Activated CD4-positive, alpha-beta T cell treated with anti-CD3 and anti-CD28 coated beads for 36 hours (primary cell): ENCODE measurements around the gene ODR4. TPM values are rescaled to one million over a fixed set of nuclear protein-coding genes. Genes with fewer than 3 reads are reported as not detected.
"Not testable (repeated sequence)": the region's sequence is repeated elsewhere in the genome, so short reads cannot be mapped to it uniquely, and the experiment has no call there.

Experiments used
- ATAC-seq: fragments of 200-7000 bp; cut with Tn5 transposase; one replicate; pipeline ENCODE4 v1.10.0; 2021; ENCODE audit warnings: mild to moderate bottlenecking, moderate library complexity
- CTCF ChIA-PET: fragments of 350-600 bp; sonication (Branson Sonifier 250); formaldehyde crosslinking; loops from one replicate; lab custom pipeline; 2021; ENCODE audit warnings: antibody characterized with exemption; lab: Charles Lee
- POLR2A ChIA-PET: fragments of 350-600 bp; sonication (Branson Sonifier 250); formaldehyde crosslinking; loops from one replicate; lab custom pipeline; 2021; ENCODE audit warnings: antibody characterized with exemption, inconsistent platforms; lab: Charles Lee
- DNase-seq: peaks from one replicate; pipeline ENCODE4 v3.0.0-alpha.2; 2020
- H3K27ac Mint-ChIP-seq: one replicate; pipeline ENCODE4 v1.8.0; 2021; ENCODE audit warnings: mixed read lengths
- H3K27me3 Mint-ChIP-seq: one replicate; pipeline ENCODE4 v1.8.0; 2021; ENCODE audit warnings: mixed read lengths
- H3K36me3 Mint-ChIP-seq: one replicate; pipeline ENCODE4 v1.8.0; 2021; ENCODE audit warnings: low read depth, mixed read lengths
- H3K4me1 Mint-ChIP-seq: one replicate; pipeline ENCODE4 v1.8.0; 2021; ENCODE audit warnings: mixed read lengths
- H3K4me3 Mint-ChIP-seq: one replicate; pipeline ENCODE4 v1.8.0; 2021; ENCODE audit warnings: mild to moderate bottlenecking, moderate library complexity, mixed read lengths
- H3K9me3 Mint-ChIP-seq: one replicate; pipeline ENCODE4 v1.8.0; 2021; ENCODE audit warnings: low read depth, mixed read lengths
- intact Hi-C, 2 experiments: fragments of 100-400 bp; cut with DNase I in 1 of 2; cut with micrococcal nuclease in 1 of 2; formaldehyde crosslinking; loops; one replicate each; pipeline versions ENCODE4 v1.14.2 to v1.15.1; 2022 to 2024; cut with DNase I, micrococcal nuclease
- total RNA-seq, 2 experiments: library from RNA; stranded (reverse); gene quantifications; one replicate each; pipeline ENCODE4 v1.2.3, GENCODE V29; 2021

Gene ODR4
- 10 to 100 TPM; 13.1 to 14.0 TPM for total RNA-seq

- DNase-seq (peak; percentile 97), ATAC-seq (peak; percentile 90)
- Mint-ChIP-seq H3K27me3 (no peaks in the 10 kb centered on the region), H3K36me3 (peaks cover 29% of the 10 kb centered on the region), H3K4me1 (peaks cover 38% of the 10 kb centered on the region), H3K4me3 (peak within 1 kb of the TSS; percentile 98), H3K9me3 (no peaks in the 10 kb centered on the region), H3K27ac (peak within 1 kb of the TSS; percentile 98)
- CTCF ChIA-PET, result interaction anchor here (0.5 to 2.1 kb wide), 27 partner anchors 12 to 960 kb away, joined by 3 to 32 read pairs (median 4); no protein-coding TSS in a partner anchor
- POLR2A ChIA-PET, result interaction anchor here (0.6 to 1.3 kb wide), 9 partner anchors 16 to 772 kb away, joined by 3 to 5 read pairs (median 4); no protein-coding TSS in a partner anchor
- intact Hi-C loops, result loop anchor here (1.0 to 10.0 kb wide), 5 partner anchors 1058 to 1621 kb away; partner anchors contain the start of genes EDEM3 (in 2 of the 2), IVNS1ABP (in 1 of the 2), RNF2 (in 1 of the 2) and SWT1 (in 1 of the 2)
Measured at GRCh38 chr1:186375152-186375928, at the start of gene ODR4, which contains the start of gene TPR. ODR4 (plus strand) TSS chr1:186375838; CDS start chr1:186379786, 3,948 bp downstream. TPR (minus strand) TSS chr1:186375253; CDS start chr1:186375028, 225 bp downstream.

- DNase-seq, result no peak
- H3K36me3 Mint-ChIP-seq, result peaks cover 55% of the 10 kb centered on the region
- intact Hi-C loops, result no loop called here
- peaks cover 11% of the 10 kb centered on the region for H3K4me1 Mint-ChIP-seq
- POLR2A ChIA-PET, result no interaction called here
- H3K9me3 Mint-ChIP-seq, result no peaks in the 10 kb centered on the region
- no peak for ATAC-seq
- no peaks in the 10 kb centered on the region for H3K27me3 Mint-ChIP-seq
- no peak overlapping the region for H3K4me3 Mint-ChIP-seq
- CTCF ChIA-PET, result interaction anchor here (0.7 to 2.6 kb wide), 15 partner anchors 8 to 170 kb away, joined by 3 to 15 read pairs (median 5); partner anchors contain the start of genes ODR4 and TPR
- peak overlapping the region; percentile 2 for H3K27ac Mint-ChIP-seq
Measured at GRCh38 chr1:186326009-186326408, 49.6 kb upstream of the ODR4 start.

- CTCF ChIA-PET, result interaction anchor here (0.9 to 8.5 kb wide), 3 partner anchors 9 to 82 kb away, joined by 3 to 94 read pairs (median 3); no protein-coding TSS in a partner anchor
- intact Hi-C loops, result no loop called here
- Mint-ChIP-seq H3K27ac (no peak overlapping the region), H3K4me1 (peaks cover 5% of the 10 kb centered on the region), H3K27me3 (no peaks in the 10 kb centered on the region), H3K36me3 (peaks cover 45% of the 10 kb centered on the region), H3K4me3 (no peak overlapping the region), H3K9me3 (no peaks in the 10 kb centered on the region)
- DNase-seq, result no peak
- POLR2A ChIA-PET, result no interaction called here
- ATAC-seq, result no peak
Measured at GRCh38 chr1:186327331-186327730, 48.3 kb upstream of the ODR4 start.

- Mint-ChIP-seq H3K36me3 (peaks cover 45% of the 10 kb centered on the region), H3K9me3 (no peaks in the 10 kb centered on the region), H3K4me3 (no peak overlapping the region), H3K4me1 (peaks cover 5% of the 10 kb centered on the region), H3K27ac (no peak overlapping the region), H3K27me3 (no peaks in the 10 kb centered on the region)
- intact Hi-C loops, result loop anchor here in 1 of 2 experiments (5.0 to 10.0 kb wide), 2 partner anchors 37 to 1026 kb away; no protein-coding TSS in a partner anchor
- no peak for DNase-seq
- no peak for ATAC-seq
- POLR2A ChIA-PET, result interaction anchor here (0.5 kb wide), 1 partner anchor 48 kb away, joined by 3 read pairs; no protein-coding TSS in a partner anchor
- CTCF ChIA-PET, result interaction anchor here (0.5 to 8.5 kb wide), 16 partner anchors 8 to 71 kb away, joined by 3 to 94 read pairs (median 5); partner anchors contain the start of genes ODR4 and TPR
Measured at GRCh38 chr1:186330758-186331157, 44.9 kb upstream of the ODR4 start.

- POLR2A ChIA-PET, result no interaction called here
- Mint-ChIP-seq H3K9me3 (no peaks in the 10 kb centered on the region), H3K4me1 (no peaks in the 10 kb centered on the region), H3K27ac (no peak overlapping the region), H3K36me3 (peaks cover 55% of the 10 kb centered on the region), H3K4me3 (no peak overlapping the region), H3K27me3 (no peaks in the 10 kb centered on the region)
- intact Hi-C loops, result loop anchor here in 1 of 2 experiments (2.0 to 10.0 kb wide), 3 partner anchors 17 to 1033 kb away; no protein-coding TSS in a partner anchor
- ATAC-seq (no peak), DNase-seq (no peak)
- CTCF ChIA-PET, result interaction anchor here (1.4 to 2.9 kb wide), 2 partner anchors 7 to 21 kb away, joined by 5 to 17 read pairs; no protein-coding TSS in a partner anchor
Measured at GRCh38 chr1:186337554-186337953, 38.1 kb upstream of the ODR4 start.

- Mint-ChIP-seq H3K27ac (no peak overlapping the region), H3K4me3 (no peak overlapping the region), H3K27me3 (no peaks in the 10 kb centered on the region), H3K9me3 (no peaks in the 10 kb centered on the region), H3K4me1 (no peaks in the 10 kb centered on the region), H3K36me3 (peaks cover 54% of the 10 kb centered on the region)
- CTCF ChIA-PET, result interaction anchor here (0.8 to 3.2 kb wide), 6 partner anchors 10 to 24 kb away, joined by 3 to 30 read pairs (median 7); no protein-coding TSS in a partner anchor
- no peak for ATAC-seq
- intact Hi-C loops, result no loop called here
- POLR2A ChIA-PET, result no interaction called here
- no peak for DNase-seq
Measured at GRCh38 chr1:186340772-186341171, 34.9 kb upstream of the ODR4 start.

GRCh38 chr1:186347837-186348691 is 27.6 kb upstream of the ODR4 start:
- H3K9me3 Mint-ChIP-seq, POLR2A ChIA-PET, H3K4me1 Mint-ChIP-seq, DNase-seq, intact Hi-C loops, H3K4me3 Mint-ChIP-seq, H3K27ac Mint-ChIP-seq, ATAC-seq, H3K27me3 Mint-ChIP-seq: not testable (repeated sequence)
- peaks cover 58% of the 10 kb centered on the region for H3K36me3 Mint-ChIP-seq
- CTCF ChIA-PET, result interaction anchor here (0.8 to 1.3 kb wide), 4 partner anchors 9 to 60 kb away, joined by 3 to 5 read pairs (median 4); partner anchors contain the start of gene TPR

- peak; percentile 59 for DNase-seq
- H3K4me1 Mint-ChIP-seq, result peaks cover 36% of the 10 kb centered on the region
- H3K27me3 Mint-ChIP-seq, result no peaks in the 10 kb centered on the region
- peaks cover 25% of the 10 kb centered on the region for H3K36me3 Mint-ChIP-seq
- H3K27ac Mint-ChIP-seq, result peak overlapping the region; percentile 98
- H3K4me3 Mint-ChIP-seq, result peak overlapping the region; percentile 98
- intact Hi-C loops, result loop anchor here (1.0 to 10.0 kb wide), 5 partner anchors 1057 to 1620 kb away; partner anchors contain the start of genes EDEM3 (in 2 of the 2), IVNS1ABP (in 1 of the 2), RNF2 (in 1 of the 2) and SWT1 (in 1 of the 2)
- ATAC-seq, result peak; percentile 9
- CTCF ChIA-PET, result interaction anchor here (0.6 to 2.1 kb wide), 24 partner anchors 11 to 84 kb away, joined by 3 to 32 read pairs (median 4); no protein-coding TSS in a partner anchor
- POLR2A ChIA-PET, result interaction anchor here (0.6 to 1.3 kb wide), 9 partner anchors 15 to 772 kb away, joined by 3 to 5 read pairs (median 4); no protein-coding TSS in a partner anchor
- no peaks in the 10 kb centered on the region for H3K9me3 Mint-ChIP-seq
Measured at GRCh38 chr1:186374303-186375151, 1.1 kb upstream of the ODR4 start.

- H3K9me3 Mint-ChIP-seq, result no peaks in the 10 kb centered on the region
- POLR2A ChIA-PET, result interaction anchor here (1.0 to 1.2 kb wide), 2 partner anchors 18 to 36 kb away, joined by 4 read pairs; no protein-coding TSS in a partner anchor
- DNase-seq (no peak), ATAC-seq (peak; percentile 8)
- peak overlapping the region; percentile 98 for H3K27ac Mint-ChIP-seq
- intact Hi-C loops, result loop anchor here (1.0 to 10.0 kb wide), 5 partner anchors 1059 to 1621 kb away; partner anchors contain the start of genes EDEM3 (in 2 of the 2), IVNS1ABP (in 1 of the 2), RNF2 (in 1 of the 2) and SWT1 (in 1 of the 2)
- peaks cover 36% of the 10 kb centered on the region for H3K4me1 Mint-ChIP-seq
- peak overlapping the region; percentile 98 for H3K4me3 Mint-ChIP-seq
- peaks cover 24% of the 10 kb centered on the region for H3K36me3 Mint-ChIP-seq
- CTCF ChIA-PET, result interaction anchor here (0.5 to 2.1 kb wide), 13 partner anchors 12 to 961 kb away, joined by 3 to 32 read pairs (median 5); no protein-coding TSS in a partner anchor
- H3K27me3 Mint-ChIP-seq, result no peaks in the 10 kb centered on the region
Measured at GRCh38 chr1:186375929-186376319, 286 bp downstream of the ODR4 start.
